Esophagus muscularis mucosa (tissue), 4 donors: ENCODE measurements around the gene COL10A1. TPM values are rescaled to one million over a fixed set of nuclear protein-coding genes. Genes with fewer than 3 reads are reported as not detected.

Source experiments
- DNase-seq: peaks from one replicate; pipeline ENCODE4 v3.0.0-alpha.2; 2017; ENCODE audit errors: extremely low spot score
- H3K27ac ChIP-seq, 4 donors: fragments of 200-600 bp; sonication (generic); replicated peaks in 1 of 4; 1 replicate in 3 of 4; 2 replicates in 1 of 4; pipeline ENCODE4 v1.5.1; 2016 to 2019; ENCODE audit warnings: mild to moderate bottlenecking in 1 of 4
- H3K27me3 ChIP-seq, 4 donors: fragments of 200-600 bp; sonication (generic); one replicate each; pipeline versions ENCODE4 v1.5.1 to v1.6.0; 2016 to 2019
- H3K36me3 ChIP-seq, 4 donors: fragments of 200-600 bp; sonication (generic); one replicate each; pipeline ENCODE4 v1.5.1; 2016 to 2019
- H3K4me1 ChIP-seq, 4 donors: fragments of 200-600 bp; sonication (generic); one replicate each; pipeline ENCODE4 v1.5.1; 2016 to 2019
- H3K4me3 ChIP-seq, 4 donors: fragments of 200-600 bp; sonication (generic); 1 replicate in 2 of 4; 2 replicates in 2 of 4; pipeline ENCODE4 v1.5.1; 2016 to 2019; ENCODE audit warnings: mild to moderate bottlenecking in 4 of 4, moderate library complexity in 1 of 4
- H3K9me3 ChIP-seq, 4 donors: fragments of 200-600 bp; sonication (generic); 1 replicate in 3 of 4; 2 replicates in 1 of 4; pipeline ENCODE4 v1.5.1; 2016 to 2019
- CTCF ChIP-seq, 3 experiments: fragments of 200-600 bp in 2 of 3; fragments of 450-650 bp in 1 of 3; sonication (generic) in 2 of 3; IDR thresholded peaks; one replicate each; pipeline ENCODE4 v1.5.1; 2017 to 2019; ENCODE audit warnings: antibody characterized with exemption in 3 of 3, mild to moderate bottlenecking in 2 of 3, moderate library complexity in 1 of 3
- EP300 ChIP-seq: sonication (generic); formaldehyde crosslinking; IDR thresholded peaks from one replicate; pipeline ENCODE4 v1.6.1; 2017; ENCODE audit warnings: antibody characterized with exemption
- POLR2A ChIP-seq: fragments of 450-650 bp; IDR thresholded peaks from one replicate; pipeline ENCODE4 v1.6.1; 2017; ENCODE audit warnings: antibody characterized with exemption, moderate library complexity, mild to moderate bottlenecking, low read depth
- POLR2AphosphoS5 ChIP-seq, 2 donors: sonication (generic); formaldehyde crosslinking; IDR thresholded peaks; one replicate each; pipeline ENCODE4 v1.6.1; 2017; ENCODE audit warnings: antibody characterized with exemption in 2 of 2
- WGBS: methylation state at CpG from one replicate; pipeline ENCODE4 v1.1.5; 2018; 5-methylcytosine and 5-hydroxymethylcytosine counted together
- intact Hi-C: fragments of 100-400 bp; cut with DNase I; formaldehyde crosslinking; loops from one replicate; pipeline ENCODE4 v1.15.1; 2023
- total RNA-seq, 4 donors: library from RNA; depleted of rRNA; stranded (reverse); fragments of >200 nt; gene quantifications; one replicate each; pipeline versions ENCODE4 v1.1.0 to v1.2.1, GENCODE V29; 2016

COL10A1 gene
- total RNA-seq, 4 donors from 2014 or later, result not detected

- H3K9me3 ChIP-seq, result no peaks in the 10 kb centered on the region
- intact Hi-C loops, result no loop called here
Measured at GRCh38 chr6:116136373-116136772, 10.4 kb upstream of the COL10A1 start.

GRCh38 chr6:116133453-116133852 is 7.5 kb upstream of the COL10A1 start:
- Histone ChIP-seq H3K4me1 (peaks cover 0 to 3% (median 1%) of the 10 kb centered on the region in 4 donors), H3K27ac (no peak overlapping the region), H3K4me3 (no peak overlapping the region), H3K9me3 (no peaks in the 10 kb centered on the region), H3K36me3 (peaks cover 0 to 3% (median 0%) of the 10 kb centered on the region in 4 donors), H3K27me3 (no peaks in the 10 kb centered on the region)
- DNase-seq, result no peak
- intact Hi-C loops, result no loop called here
- TF ChIP-seq POLR2A (no peak), POLR2AphosphoS5 (IDR thresholded peaks at IDR 0.05) (no peak), CTCF (IDR thresholded peaks at IDR 0.05) (no peak), EP300 (no peak)
- 86% methylated on average over 3 of the region's 3 CpGs for WGBS

More at GRCh38 chr6:116136373-116136772, 10.4 kb upstream of the COL10A1 start:
- no peaks in the 10 kb centered on the region for H3K4me1 ChIP-seq
- H3K36me3 ChIP-seq, result peaks cover 0 to 7% (median 2%) of the 10 kb centered on the region in 4 donors
- H3K27ac ChIP-seq, result no peak overlapping the region
- no peak for TF ChIP-seq EP300
- TF ChIP-seq POLR2AphosphoS5 (IDR thresholded peaks at IDR 0.05), result no peak
- TF ChIP-seq CTCF (IDR thresholded peaks at IDR 0.05), result no peak
- TF ChIP-seq POLR2A, result no peak
- H3K27me3 ChIP-seq, result no peaks in the 10 kb centered on the region
- DNase-seq, result no peak
- no peak overlapping the region for H3K4me3 ChIP-seq
- WGBS, result 88% methylated on average over 1 of the region's 1 CpG

GRCh38 chr6:116127771-116128493 is 2.0 kb upstream of the COL10A1 start:
- peaks cover 5 to 14% (median 12%) of the 10 kb centered on the region in 4 donors for H3K4me1 ChIP-seq
- TF ChIP-seq EP300, result no peak
- TF ChIP-seq POLR2AphosphoS5 (IDR thresholded peaks at IDR 0.05), result no peak
- no peak for TF ChIP-seq CTCF (IDR thresholded peaks at IDR 0.05)
- no peak for TF ChIP-seq POLR2A
- peak overlapping the region in 2 of 4 donors; percentile 6 to 28 for H3K27ac ChIP-seq
- no peaks in the 10 kb centered on the region for H3K9me3 ChIP-seq
- peaks cover 0 to 8% (median 2%) of the 10 kb centered on the region in 4 donors for H3K36me3 ChIP-seq
- no peak for DNase-seq
- H3K27me3 ChIP-seq, result no peaks in the 10 kb centered on the region
- intact Hi-C loops, result no loop called here
- no peak overlapping the region for H3K4me3 ChIP-seq
- WGBS, result 58% methylated on average over 2 of the region's 2 CpGs

- H3K4me1 ChIP-seq, result no peaks in the 10 kb centered on the region
- DNase-seq, result no peak
- no peak overlapping the region for H3K27ac ChIP-seq
- 100% methylated on average over 1 of the region's 3 CpGs for WGBS
- H3K9me3 ChIP-seq, result no peaks in the 10 kb centered on the region
- H3K27me3 ChIP-seq, result no peaks in the 10 kb centered on the region
- no peak overlapping the region for H3K4me3 ChIP-seq
- TF ChIP-seq POLR2A (no peak), CTCF (IDR thresholded peaks at IDR 0.05) (no peak), EP300 (no peak), POLR2AphosphoS5 (IDR thresholded peaks at IDR 0.05) (no peak)
- peaks cover 5 to 24% (median 16%) of the 10 kb centered on the region in 4 donors for H3K36me3 ChIP-seq
- intact Hi-C loops, result no loop called here
Measured at GRCh38 chr6:116120430-116120829, 5.5 kb downstream of the COL10A1 start.

GRCh38 chr6:116118608-116119007 is 7.3 kb downstream of the COL10A1 start:
- intact Hi-C loops, result no loop called here
- TF ChIP-seq CTCF (IDR thresholded peaks at IDR 0.05) (no peak), POLR2AphosphoS5 (IDR thresholded peaks at IDR 0.05) (no peak)
- DNase-seq, result no peak
- Histone ChIP-seq H3K27ac (no peak overlapping the region), H3K4me1 (no peaks in the 10 kb centered on the region), H3K36me3 (peaks cover 5 to 37% (median 30%) of the 10 kb centered on the region in 4 donors), H3K9me3 (no peaks in the 10 kb centered on the region), H3K4me3 (no peak overlapping the region), H3K27me3 (no peaks in the 10 kb centered on the region)
